A549 (cell line): Measurements from ENCODE around the gene TSPAN14. TPM values are rescaled to one million over a fixed set of nuclear protein-coding genes. Genes with fewer than 3 reads are reported as not detected.

Experiments
- ATAC-seq, 2 experiments: fragments of 200-7000 bp in 1 of 2; fragments of >200 bp in 1 of 2; cut with Nextera tagmentation in 1 of 2; cut with Tn5 transposase in 1 of 2; 3 replicates each; pipeline versions ENCODE4 v1.8.0 to v1.9.1; 2018 to 2020; ENCODE audit warnings: mild to moderate bottlenecking in 1 of 2, moderate library complexity in 1 of 2
- CTCF ChIA-PET: fragments of 300-600 bp; sonication (Branson Sonifier 250); formaldehyde crosslinking; extraction: SDS; loops from one replicate; lab custom pipeline; 2021; ENCODE audit warnings: antibody characterized with exemption, inconsistent platforms; lab: Yijun Ruan, JAX
- POLR2A ChIA-PET: fragments of 350-600 bp; formaldehyde crosslinking; extraction: SDS; loops from one replicate; lab custom pipeline; 2021; ENCODE audit warnings: antibody characterized with exemption, inconsistent platforms; lab: Yijun Ruan, JAX
- DNase-seq, 2 experiments: peaks; one replicate each; pipeline versions ENCODE4 v3.0.0 to v3.0.0-alpha.2; 2011 to 2016; ENCODE audit warnings: low read depth in 1 of 2, low spot score in 1 of 2
- FAIRE-seq: peaks from 2 replicates; lab custom pipeline; 2011; peaks lifted over from hg19 to GRCh38; lab: Jason Lieb, UNC
- H3K27ac ChIP-seq, 2 experiments: fragments of >200 bp; sonication (Bioruptor Twin); formaldehyde crosslinking; 3 replicates each; pipeline ENCODE4 v1.5.1; 2016 to 2017
- H3K4me1 ChIP-seq: fragments of >200 bp; sonication (Bioruptor Twin); formaldehyde crosslinking; 3 replicates; pipeline ENCODE4 v1.6.1; 2016
- H3K4me2 ChIP-seq: fragments of >200 bp; sonication (Bioruptor Twin); formaldehyde crosslinking; 3 replicates; pipeline ENCODE4 v1.6.1; 2016
- H3K4me3 ChIP-seq: fragments of >200 bp; sonication (Bioruptor Twin); formaldehyde crosslinking; 3 replicates; pipeline ENCODE4 v1.5.1; 2016
- H3K9me3 ChIP-seq: fragments of >200 bp; sonication (Bioruptor Twin); formaldehyde crosslinking; 3 replicates; pipeline ENCODE4 v1.6.1; 2016
- CBX2 ChIP-seq: fragments of 200-600 bp; sonication (generic); IDR thresholded peaks from 2 replicates; pipeline ENCODE4 v1.6.1; 2016; ENCODE audit warnings: low read depth, mild to moderate bottlenecking, borderline replicate concordance
- CBX8 ChIP-seq: fragments of 200-600 bp; sonication (generic); IDR thresholded peaks from 2 replicates; pipeline ENCODE4 v1.6.1; 2016
- CEBPB ChIP-seq, 2 experiments: fragments of >200 bp in 1 of 2; sonication (Bioruptor Twin) in 1 of 2; formaldehyde crosslinking in 1 of 2; IDR thresholded peaks; 2 replicates each; pipeline ENCODE4 v1.6.1; 2012 to 2016
- E2F6 ChIP-seq: IDR thresholded peaks from 2 replicates; pipeline ENCODE4 v1.6.1; 2012; ENCODE audit warnings: low read depth, borderline replicate concordance
- ESRRA ChIP-seq: fragments of 150-350 bp; IDR thresholded peaks from 2 replicates; pipeline ENCODE4 v1.6.1; 2014; ENCODE audit warnings: mild to moderate bottlenecking, low read length, borderline replicate concordance
- FOSB ChIP-seq: fragments of 250-450 bp; sonication (Bioruptor Pico); IDR thresholded peaks from 2 replicates; pipeline ENCODE4 v1.5.0; 2020; ENCODE audit warnings: mild to moderate bottlenecking, moderate library complexity
- HEYL ChIP-seq: fragments of 250-450 bp; sonication (Bioruptor Pico); IDR thresholded peaks from 2 replicates; pipeline ENCODE4 v1.8.0; 2021; ENCODE audit warnings: mild to moderate bottlenecking, moderate library complexity
- HMGXB4 ChIP-seq: fragments of 250-450 bp; sonication (Bioruptor Pico); IDR thresholded peaks from 2 replicates; pipeline ENCODE4 v1.5.0; 2021; ENCODE audit warnings: mild to moderate bottlenecking, moderate library complexity, borderline replicate concordance
- HOXB5 ChIP-seq: fragments of 250-450 bp; sonication (Bioruptor Pico); IDR thresholded peaks from 2 replicates; pipeline ENCODE4 v1.5.0; 2020; ENCODE audit warnings: mild to moderate bottlenecking, moderate library complexity
- JUN ChIP-seq, 2 experiments: fragments of >200 bp; sonication (Bioruptor Twin); formaldehyde crosslinking; IDR thresholded peaks; 2 replicates in 1 of 2; 3 replicates in 1 of 2; pipeline ENCODE4 v1.6.1; 2016 to 2017
- KDM1A ChIP-seq: fragments of 200-600 bp; sonication (generic); IDR thresholded peaks from 2 replicates; pipeline ENCODE4 v1.6.1; 2016; ENCODE audit warnings: low read depth, mild to moderate bottlenecking
- KDM5A ChIP-seq: fragments of 200-600 bp; sonication (generic); IDR thresholded peaks from 2 replicates; pipeline ENCODE4 v1.6.1; 2016; ENCODE audit warnings: antibody characterized with exemption, mild to moderate bottlenecking
- MAZ ChIP-seq: fragments of 150-350 bp; IDR thresholded peaks from 2 replicates; pipeline ENCODE4 v1.6.1; 2014; ENCODE audit warnings: antibody characterized with exemption, low read depth, low read length, borderline replicate concordance
- MYC ChIP-seq: IDR thresholded peaks from 2 replicates; pipeline ENCODE4 v1.6.1; 2012; ENCODE audit warnings: mild to moderate bottlenecking, inconsistent platforms, low read length, improper control_type of control experiment, borderline replicate concordance
- NPAS2 ChIP-seq: fragments of 250-450 bp; sonication (Bioruptor Pico); IDR thresholded peaks from 2 replicates; pipeline ENCODE4 v1.8.0; 2022; ENCODE audit warnings: mild to moderate bottlenecking, moderate library complexity, borderline replicate concordance
- PBX3 ChIP-seq: IDR thresholded peaks from 2 replicates; pipeline ENCODE4 v1.6.1; 2012
- POLR2A ChIP-seq: IDR thresholded peaks from 2 replicates; pipeline ENCODE4 v1.6.1; 2012; ENCODE audit warnings: mild to moderate bottlenecking, low read length
- POLR2AphosphoS2 ChIP-seq: conservative IDR thresholded peaks from 2 replicates; pipeline ENCODE4 v1.6.1; 2012; ENCODE audit warnings: low read length, improper control_type of control experiment, inconsistent platforms
- RAD21 ChIP-seq, 2 experiments: fragments of >200 bp in 1 of 2; sonication (Bioruptor Twin) in 1 of 2; formaldehyde crosslinking in 1 of 2; IDR thresholded peaks in 1 of 2; conservative IDR thresholded peaks in 1 of 2; 2 replicates in 1 of 2; 3 replicates in 1 of 2; pipeline ENCODE4 v1.6.1; 2012 to 2018; ENCODE audit warnings: inconsistent platforms in 1 of 2
- RARB ChIP-seq: fragments of 250-450 bp; sonication (Bioruptor Pico); IDR thresholded peaks from 2 replicates; pipeline ENCODE4 v1.8.0; 2021; ENCODE audit warnings: mild to moderate bottlenecking, moderate library complexity
- RNF2 ChIP-seq: fragments of 200-600 bp; sonication (generic); IDR thresholded peaks from 2 replicates; pipeline ENCODE4 v1.6.1; 2016; ENCODE audit warnings: low read depth, mild to moderate bottlenecking, antibody characterized with exemption, moderate library complexity, borderline replicate concordance
- SMC3 ChIP-seq: fragments of >200 bp; sonication (Bioruptor Twin); formaldehyde crosslinking; IDR thresholded peaks from 3 replicates; pipeline ENCODE4 v1.6.1; 2018; ENCODE audit warnings: inconsistent platforms
- SREBF2 ChIP-seq: fragments of 450-650 bp; IDR thresholded peaks from 2 replicates; pipeline ENCODE4 v1.6.1; 2014; ENCODE audit warnings: mild to moderate bottlenecking, moderate library complexity
- ZC3H11A ChIP-seq: fragments of 450-650 bp; IDR thresholded peaks from 2 replicates; pipeline ENCODE4 v1.6.1; 2014; ENCODE audit warnings: antibody characterized with exemption, mild to moderate bottlenecking
- ZNF302 ChIP-seq: fragments of 250-450 bp; sonication (Bioruptor Pico); IDR thresholded peaks from 2 replicates; pipeline ENCODE4 v1.9.0; 2021; ENCODE audit warnings: inconsistent platforms, mild to moderate bottlenecking, moderate library complexity
- WGBS: methylation state at CpG from one replicate; pipeline ENCODE4 v1.1.6; 2017; ENCODE audit errors: missing lambda C conversion rate; 5-methylcytosine and 5-hydroxymethylcytosine counted together
- polyA plus RNA-seq, 4 experiments: library from polyadenylated mRNA; depleted of rRNA in 3 of 4; stranded (reverse); fragments of >200 nt; fragmentation: RNase III in 1 of 4; extraction: RNeasy Plus Mini Kit Qiagen cat#74134 plus additional on column Dnase treatment in 1 of 4; gene quantifications; 2 replicates in 3 of 4; 3 replicates in 1 of 4; pipeline ENCODE4 v1.2.3, GENCODE V29; 2011 to 2017
- TF ChIP-seq, protein P1 (sequence below): IDR thresholded peaks from 2 replicates; pipeline ENCODE4 v1.6.1; 2012
- TF ChIP-seq, protein P2 (sequence below): fragments of >200 bp; sonication (Bioruptor Twin); formaldehyde crosslinking; IDR thresholded peaks from 3 replicates; pipeline ENCODE4 v1.5.1; 2016

Gene TSPAN14
- polyA plus RNA-seq, 2 of the 4 experiments (the other 2 are of a cell fraction), result 87.0 to 124 TPM

DNA sequence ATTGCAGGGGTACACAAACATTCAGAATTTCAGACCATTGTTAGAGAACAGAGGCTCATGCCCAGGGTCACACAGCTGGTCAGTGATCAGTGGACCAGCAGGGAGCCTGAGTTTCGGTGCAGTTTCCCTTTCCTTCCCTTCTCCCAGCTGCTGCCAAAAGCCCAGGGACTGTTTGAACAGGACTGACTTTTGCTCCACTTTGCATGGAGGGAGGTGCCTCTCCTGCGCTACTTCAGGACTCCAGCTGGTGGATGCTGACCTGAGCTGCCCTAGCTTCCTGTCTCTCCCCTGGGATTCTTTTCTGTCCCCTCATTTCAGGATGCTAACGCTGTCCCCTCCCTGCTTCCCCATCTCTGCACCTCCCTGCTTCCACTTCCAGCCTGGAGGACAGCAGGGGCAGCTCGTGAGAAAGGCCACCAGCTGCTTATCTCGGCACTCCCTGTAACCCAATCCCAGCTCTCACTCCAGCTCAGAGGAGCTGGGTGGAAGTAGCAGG lies 98.1 kb downstream of the TSPAN14 start:
- peak overlapping the region; percentile 17; the same call in 1 of the 3 replicates for H3K4me2 ChIP-seq
- 23% methylated on average over 5 of the region's 5 CpGs for WGBS
- DNase-seq, result no peak
- no peak for TF ChIP-seq RARB (CRISPR knock-in tag)
- TF ChIP-seq ESRRA, result no peak
- TF ChIP-seq ZNF302, result no peak
- TF ChIP-seq PBX3, result no peak
- TF ChIP-seq MAZ, result no peak
- no peak for TF ChIP-seq KDM5A
- no peak for TF ChIP-seq SREBF2
- no peak for TF ChIP-seq CEBPB (IDR thresholded peaks at IDR 0.05)
- TF ChIP-seq FOSB, result no peak
- TF ChIP-seq, all 56 proteins: peak for 0
- H3K27ac ChIP-seq, result no peak overlapping the region
- ChIA-PET POLR2A (no interaction called here), CTCF (interaction anchor here (1.5 kb wide), 1 partner anchor 16 kb away, joined by 4 read pairs; no protein-coding TSS in a partner anchor)
- ATAC-seq (peak; percentile 52 to 72; a peak in 5 of 6 replicates), FAIRE-seq (no peak)
- H3K9me3 ChIP-seq, result no peaks in the 10 kb centered on the region
- H3K4me3 ChIP-seq, result no peak overlapping the region
- no peaks in the 10 kb centered on the region for H3K4me1 ChIP-seq

- ATAC-seq (no peak), FAIRE-seq (no peak), DNase-seq (no peak)
- ChIA-PET CTCF (interaction anchor here (0.6 to 1.5 kb wide), 2 partner anchors 17 to 42 kb away, joined by 3 to 4 read pairs; no protein-coding TSS in a partner anchor), POLR2A (no interaction called here)
- Histone ChIP-seq H3K4me2 (no peak overlapping the region), H3K4me1 (no peaks in the 10 kb centered on the region), H3K9me3 (no peaks in the 10 kb centered on the region), H3K27ac (no peak overlapping the region), H3K4me3 (no peak overlapping the region)
- 50% methylated on average over 5 of the region's 5 CpGs for WGBS
- no peak for TF ChIP-seq E2F6
- no peak for TF ChIP-seq ZC3H11A
- TF ChIP-seq CBX2, result no peak
- no peak for TF ChIP-seq SMC3
- no peak for TF ChIP-seq JUN (IDR thresholded peaks at IDR 0.05)
- no peak for TF ChIP-seq POLR2A
- TF ChIP-seq NPAS2 (CRISPR knock-in tag), result no peak
- TF ChIP-seq RNF2, result no peak
- TF ChIP-seq KDM1A, result no peak
- no peak for TF ChIP-seq MYC
- TF ChIP-seq HOXB5 (CRISPR knock-in tag), result no peak
- no peak for TF ChIP-seq RAD21 (conservative IDR thresholded peaks at IDR 0.05 in 1 of 2, IDR thresholded peaks at IDR 0.05 in 1 of 2)
- TF ChIP-seq POLR2AphosphoS2, result no peak
- TF ChIP-seq HMGXB4 (CRISPR knock-in tag), result no peak
- no peak for TF ChIP-seq CBX8
- TF ChIP-seq, protein P1, sequence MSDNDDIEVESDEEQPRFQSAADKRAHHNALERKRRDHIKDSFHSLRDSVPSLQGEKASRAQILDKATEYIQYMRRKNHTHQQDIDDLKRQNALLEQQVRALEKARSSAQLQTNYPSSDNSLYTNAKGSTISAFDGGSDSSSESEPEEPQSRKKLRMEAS, result no peak
- no peak for TF ChIP-seq KDM5A
- TF ChIP-seq HEYL, result no peak
- TF ChIP-seq, protein P2, sequence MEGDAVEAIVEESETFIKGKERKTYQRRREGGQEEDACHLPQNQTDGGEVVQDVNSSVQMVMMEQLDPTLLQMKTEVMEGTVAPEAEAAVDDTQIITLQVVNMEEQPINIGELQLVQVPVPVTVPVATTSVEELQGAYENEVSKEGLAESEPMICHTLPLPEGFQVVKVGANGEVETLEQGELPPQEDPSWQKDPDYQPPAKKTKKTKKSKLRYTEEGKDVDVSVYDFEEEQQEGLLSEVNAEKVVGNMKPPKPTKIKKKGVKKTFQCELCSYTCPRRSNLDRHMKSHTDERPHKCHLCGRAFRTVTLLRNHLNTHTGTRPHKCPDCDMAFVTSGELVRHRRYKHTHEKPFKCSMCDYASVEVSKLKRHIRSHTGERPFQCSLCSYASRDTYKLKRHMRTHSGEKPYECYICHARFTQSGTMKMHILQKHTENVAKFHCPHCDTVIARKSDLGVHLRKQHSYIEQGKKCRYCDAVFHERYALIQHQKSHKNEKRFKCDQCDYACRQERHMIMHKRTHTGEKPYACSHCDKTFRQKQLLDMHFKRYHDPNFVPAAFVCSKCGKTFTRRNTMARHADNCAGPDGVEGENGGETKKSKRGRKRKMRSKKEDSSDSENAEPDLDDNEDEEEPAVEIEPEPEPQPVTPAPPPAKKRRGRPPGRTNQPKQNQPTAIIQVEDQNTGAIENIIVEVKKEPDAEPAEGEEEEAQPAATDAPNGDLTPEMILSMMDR, result no peak
These were observed 99.3 kb downstream of the TSPAN14 start for GRCh38 chr10:80553436-80553835.
